Neural crest cell (in vitro differentiated cells): ENCODE data around the gene RYK. TPM values are rescaled to one million over a fixed set of nuclear protein-coding genes. Genes with fewer than 3 reads are reported as not detected.

Experiments used
- total RNA-seq: library from RNA; stranded (reverse); gene quantifications from 2 replicates; pipeline ENCODE4 v1.2.1, GENCODE V29; 2021

Gene RYK
- total RNA-seq, 1 donor from 2014 or later, result 57.4 TPM

Other genes with a start within 250 kb of the RYK start
- gene SLCO2A1, start 220.9 kb downstream of the RYK start, total RNA-seq, result 0.07 and 0.33 TPM in 2 replicates
- 55.6 and 59.5 TPM in 2 replicates for gene AMOTL2, start 123.6 kb upstream of the RYK start, total RNA-seq
- gene ANAPC13, start 235.1 kb upstream of the RYK start, total RNA-seq, result 71.8 and 73.0 TPM in 2 replicates
- 27.0 and 31.8 TPM in 2 replicates for gene CEP63, start 235.2 kb upstream of the RYK start, total RNA-seq